GF-D8 (cell line): ENCODE data around the gene FADS1.

ENCODE experiments used
- DNase-seq: peaks from one replicate; lab custom pipeline; 2025; lab: John Stamatoyannopoulos, UW

Gene FADS1

DNA sequence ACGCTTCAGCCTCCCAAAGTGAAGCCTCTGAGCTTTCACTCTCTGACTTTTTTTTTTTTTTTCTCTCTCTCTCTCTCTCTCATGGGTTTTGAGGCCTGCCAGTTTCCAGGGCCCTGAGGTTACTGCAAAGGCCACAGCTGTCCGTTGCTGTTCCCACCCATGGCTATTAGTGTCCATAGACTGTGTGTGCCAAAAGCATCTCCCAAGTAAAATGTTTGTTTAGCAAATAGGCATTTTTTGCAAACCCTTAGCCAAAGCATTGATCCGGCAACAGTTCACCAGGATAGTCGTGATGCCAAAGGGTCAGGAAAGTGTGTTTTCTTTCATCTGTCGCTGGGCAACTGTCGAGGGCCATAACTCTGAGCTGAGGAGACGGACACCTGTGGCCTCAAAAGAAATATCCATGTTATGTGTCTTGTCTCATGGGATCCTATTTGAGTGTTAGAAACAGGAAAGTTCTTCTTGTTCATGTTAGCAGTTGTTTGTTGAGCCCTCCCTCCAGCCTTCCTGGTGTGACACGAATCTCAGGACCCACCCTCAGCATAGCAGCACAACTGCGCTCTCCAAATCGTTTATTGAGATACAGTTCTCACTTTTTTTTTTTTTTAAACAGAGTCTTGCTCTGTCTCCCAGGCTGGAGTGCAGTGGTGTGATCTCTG is 29.7 kb upstream of the FADS1 start:
- DNase-seq, result no peak

DNA sequence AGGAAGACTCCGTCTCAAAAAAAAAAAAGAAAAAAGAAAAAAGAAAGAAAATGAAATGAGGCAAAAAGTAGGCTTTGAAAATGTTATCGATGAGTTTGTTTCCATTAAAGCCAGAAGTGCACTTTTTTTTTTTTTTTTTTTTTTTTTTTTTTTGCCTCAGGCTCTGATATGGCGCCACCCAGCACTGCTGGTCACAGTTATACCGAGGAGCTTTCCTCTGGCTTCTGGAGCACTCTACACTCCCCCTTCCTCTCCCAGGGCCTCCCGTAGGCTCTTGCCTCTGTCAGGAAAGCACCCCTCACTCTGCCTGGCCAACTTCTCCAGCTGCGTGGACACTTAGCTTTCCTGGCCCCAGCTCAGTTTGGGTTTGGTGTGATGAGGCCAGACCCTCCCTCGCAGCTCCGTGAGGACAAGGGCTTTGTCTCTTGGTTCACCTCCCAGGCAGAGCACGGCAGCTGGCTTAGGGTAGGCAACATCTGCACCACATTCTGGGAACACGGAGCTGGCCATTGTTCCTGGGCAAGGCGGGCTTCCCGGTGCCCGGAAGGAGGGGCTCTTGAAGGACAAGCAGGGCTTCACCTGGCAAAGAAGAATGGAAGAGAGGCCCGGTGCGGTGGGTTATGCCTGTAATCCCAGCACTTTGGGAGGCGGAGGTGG is 28.2 kb upstream of the FADS1 start:
- DNase-seq, result no peak

DNA sequence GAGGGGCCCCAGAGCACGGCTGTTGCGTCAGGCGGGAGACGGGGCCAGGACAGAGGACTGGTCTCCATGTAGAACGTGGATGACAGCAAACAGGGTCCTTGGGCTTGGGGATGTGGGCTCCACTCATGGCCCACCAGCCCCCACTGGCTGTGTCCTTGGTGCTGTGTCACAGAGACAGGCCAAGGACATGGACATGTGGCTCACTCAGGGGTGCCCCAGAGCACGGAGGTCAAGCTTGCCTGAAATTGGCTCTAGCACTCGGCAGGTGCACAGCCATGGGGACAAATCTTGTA is 25.7 kb upstream of the FADS1 start:
- DNase-seq, result no peak

DNA sequence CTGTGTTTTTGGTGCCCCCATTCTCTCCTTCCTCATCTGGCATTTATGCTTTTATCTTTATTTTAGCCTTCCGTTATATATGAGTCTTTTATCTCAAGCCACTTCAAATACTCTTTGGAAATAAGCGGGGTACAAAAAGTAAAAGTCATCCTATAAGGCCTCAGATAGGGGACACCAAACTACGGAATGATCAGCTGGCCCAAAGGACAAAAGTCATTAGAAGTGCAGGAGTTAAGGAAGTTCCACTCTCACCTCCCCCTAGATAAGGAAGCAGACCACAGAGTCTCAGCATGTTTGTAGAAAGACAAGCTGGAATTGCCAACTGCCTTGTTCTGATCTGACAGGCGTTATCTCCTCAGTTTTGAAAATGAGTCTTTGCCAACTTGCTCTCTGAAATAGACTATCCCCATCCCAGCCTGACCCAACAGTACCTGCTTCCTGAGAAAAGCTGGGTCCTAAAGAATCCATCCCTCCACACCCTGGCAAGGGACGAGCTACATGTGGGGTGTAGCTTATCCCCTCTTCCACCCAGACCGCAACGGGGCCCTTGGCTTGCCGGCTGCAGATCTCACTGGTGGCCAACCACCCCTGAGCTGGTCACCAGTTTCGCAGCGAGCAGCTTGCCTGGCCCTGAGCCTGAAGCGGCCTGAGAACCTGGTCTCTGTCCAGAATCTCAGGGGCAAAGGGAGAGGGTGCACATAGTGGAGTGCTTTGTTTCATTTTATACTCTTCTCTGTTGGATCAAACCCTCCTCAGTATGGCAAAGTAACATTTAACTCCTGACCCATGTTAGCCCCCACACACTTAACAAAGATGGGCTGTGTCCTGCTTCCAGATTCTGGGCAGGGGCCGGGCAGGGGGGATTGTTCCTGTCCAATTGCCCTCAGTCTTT is 25.1 kb upstream of the FADS1 start:
- no peak for DNase-seq

DNA sequence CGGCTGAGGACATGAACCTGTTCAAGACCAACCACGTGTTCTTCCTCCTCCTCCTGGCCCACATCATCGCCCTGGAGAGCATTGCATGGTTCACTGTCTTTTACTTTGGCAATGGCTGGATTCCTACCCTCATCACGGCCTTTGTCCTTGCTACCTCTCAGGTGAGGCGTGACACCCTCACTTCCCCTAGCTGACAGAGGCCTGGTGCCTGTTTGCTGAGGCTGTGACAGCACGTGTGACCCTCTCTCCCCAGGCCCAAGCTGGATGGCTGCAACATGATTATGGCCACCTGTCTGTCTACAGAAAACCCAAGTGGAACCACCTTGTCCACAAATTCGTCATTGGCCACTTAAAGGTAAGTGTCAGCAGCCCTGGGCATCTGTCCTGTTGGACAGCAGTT is 23.6 kb upstream of the FADS1 start:
- DNase-seq, result no peak

DNA sequence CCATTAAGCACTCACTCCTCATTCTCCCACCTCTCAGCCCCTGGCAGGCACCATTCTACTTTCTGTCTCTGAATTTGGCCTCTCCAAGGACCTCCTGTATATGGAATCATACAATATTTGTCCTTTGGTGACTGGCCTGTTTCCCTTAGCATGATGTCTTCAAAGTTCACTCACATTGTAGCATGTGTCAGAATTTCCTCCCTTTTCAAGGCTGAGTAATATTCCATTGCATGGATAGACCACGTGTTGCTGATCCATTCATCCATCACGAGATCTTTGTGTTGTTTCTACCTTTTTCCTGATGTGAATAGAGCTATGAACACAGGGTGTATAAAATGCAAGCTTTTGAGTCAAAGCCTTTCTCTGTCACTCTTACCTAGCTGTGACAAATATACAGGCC is 22.9 kb upstream of the FADS1 start:
- no peak for DNase-seq

DNA sequence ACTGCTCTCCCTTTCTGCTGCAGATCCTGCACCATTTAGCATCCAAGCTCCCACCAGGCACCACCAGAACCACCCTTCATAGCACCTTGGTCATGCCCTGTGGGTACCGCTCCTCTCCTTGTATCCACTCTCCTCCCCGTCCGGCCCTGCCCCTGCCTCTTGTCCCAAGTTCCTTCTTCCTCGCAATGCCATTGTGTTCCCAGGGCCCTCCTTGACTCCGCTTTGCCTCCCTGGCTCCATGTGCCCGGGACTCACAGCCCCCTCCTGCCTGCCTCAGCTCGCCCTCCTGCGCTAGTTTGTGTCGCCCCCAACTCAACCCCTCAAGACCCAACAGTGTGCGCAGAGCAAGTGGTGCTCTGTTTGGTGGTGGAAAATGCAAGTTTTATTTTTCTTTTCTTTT is 22.1 kb upstream of the FADS1 start:
- DNase-seq, result no peak

DNA sequence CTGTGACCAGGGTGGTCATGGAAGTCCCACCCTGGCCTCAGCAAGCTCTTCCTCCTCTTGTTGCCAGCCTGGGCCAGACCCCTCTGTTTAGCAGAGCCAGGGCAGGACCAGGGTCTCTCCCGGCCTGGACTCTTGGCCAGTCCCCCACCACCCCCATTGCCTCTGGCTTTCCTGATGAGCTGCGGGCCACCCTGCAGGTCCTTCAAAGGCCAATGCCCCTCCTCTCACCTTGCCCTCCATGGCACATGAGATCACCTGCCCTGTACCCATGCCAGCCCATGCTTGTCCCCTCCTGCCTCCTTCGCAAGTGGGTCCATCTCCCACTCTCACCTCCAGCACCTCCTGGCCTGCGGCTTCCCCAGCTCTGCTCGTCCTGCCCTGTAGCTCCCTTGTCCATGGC is 21.7 kb upstream of the FADS1 start:
- DNase-seq, result no peak

DNA sequence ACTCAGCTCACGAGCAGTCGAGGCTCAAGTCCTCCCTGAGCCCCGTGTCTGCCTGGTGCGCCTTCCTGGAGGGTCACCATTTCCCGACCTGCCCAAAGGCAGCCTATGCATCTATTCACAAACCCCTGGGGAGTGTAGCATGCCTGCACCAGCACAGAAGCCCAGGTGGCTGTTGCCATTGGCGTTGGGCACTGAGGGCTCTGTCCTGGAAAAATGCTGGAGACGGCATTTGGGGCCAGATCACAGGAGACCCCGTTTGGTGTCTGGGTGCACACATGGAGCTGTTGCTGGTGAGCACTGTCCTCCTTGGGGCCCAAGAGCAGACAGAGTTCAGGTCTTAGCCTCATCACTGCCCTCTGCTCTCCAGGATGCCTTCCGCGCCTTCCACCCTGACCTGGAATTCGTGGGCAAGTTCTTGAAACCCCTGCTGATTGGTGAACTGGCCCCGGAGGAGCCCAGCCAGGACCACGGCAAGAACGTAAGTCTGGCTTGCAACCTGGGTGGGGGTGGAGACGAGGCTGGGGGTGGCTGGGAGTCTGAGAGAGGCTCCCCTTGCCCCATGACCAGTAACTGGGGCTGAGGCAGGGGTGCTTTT is 20.7 kb upstream of the FADS1 start:
- DNase-seq, result no peak

DNA sequence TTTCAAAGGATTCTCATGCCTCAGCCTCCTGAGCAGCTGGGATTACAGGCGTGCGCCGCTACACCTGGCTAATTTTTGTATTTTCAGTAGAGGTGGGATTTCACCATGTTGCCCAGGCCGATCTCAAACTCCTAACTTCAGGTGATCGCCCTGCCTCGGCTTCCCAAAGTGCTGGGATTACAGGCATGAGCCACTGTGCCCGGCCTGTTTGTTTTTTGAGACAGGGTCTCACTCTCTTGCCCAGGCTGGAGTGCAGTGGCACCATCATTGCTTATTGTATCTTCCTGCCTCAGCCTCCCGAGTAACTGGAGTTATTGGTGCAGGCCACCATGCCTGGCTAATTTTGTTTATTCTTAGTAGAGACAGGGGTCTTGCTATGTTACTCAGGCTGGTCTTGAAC is 19.4 kb upstream of the FADS1 start:
- DNase-seq, result no peak

DNA sequence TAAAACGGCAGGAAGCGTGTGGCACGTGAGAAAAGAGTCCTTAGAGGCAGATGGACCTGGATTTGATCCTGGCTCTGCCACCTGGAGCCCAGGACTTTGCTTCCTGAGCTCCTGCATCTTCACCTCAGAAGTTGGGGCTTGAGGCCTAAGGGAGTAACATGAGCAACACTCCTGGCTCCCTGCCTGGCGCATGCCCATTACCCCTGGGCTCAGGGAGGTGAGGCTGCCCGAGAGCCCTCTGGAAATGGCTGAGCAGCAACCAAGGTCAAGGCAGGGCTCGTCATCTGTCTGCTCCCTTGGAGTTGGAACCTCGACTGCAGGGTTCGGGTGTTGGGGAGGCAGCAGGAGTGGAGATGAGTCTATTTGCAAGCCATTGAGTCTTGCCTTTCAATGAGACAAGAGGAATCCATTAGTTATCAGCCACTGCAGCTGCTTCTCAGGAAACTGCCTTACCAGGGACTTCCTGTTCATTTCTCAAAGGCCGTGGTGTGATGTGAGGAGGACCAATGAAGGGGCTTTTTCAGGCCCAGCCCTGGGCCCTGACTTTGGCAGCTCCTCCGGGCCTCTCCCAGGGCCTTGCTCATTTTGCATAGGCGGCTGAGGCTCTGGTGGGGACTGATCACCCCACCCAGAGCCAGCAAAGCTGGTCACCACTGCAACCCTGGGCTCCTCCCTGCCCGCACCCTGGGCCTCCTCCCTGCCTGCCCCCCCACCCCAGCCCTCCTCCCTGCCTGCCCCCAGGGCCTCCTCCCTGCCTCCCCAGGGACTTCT is 17.7 kb upstream of the FADS1 start:
- DNase-seq, result peak; percentile 97

DNA sequence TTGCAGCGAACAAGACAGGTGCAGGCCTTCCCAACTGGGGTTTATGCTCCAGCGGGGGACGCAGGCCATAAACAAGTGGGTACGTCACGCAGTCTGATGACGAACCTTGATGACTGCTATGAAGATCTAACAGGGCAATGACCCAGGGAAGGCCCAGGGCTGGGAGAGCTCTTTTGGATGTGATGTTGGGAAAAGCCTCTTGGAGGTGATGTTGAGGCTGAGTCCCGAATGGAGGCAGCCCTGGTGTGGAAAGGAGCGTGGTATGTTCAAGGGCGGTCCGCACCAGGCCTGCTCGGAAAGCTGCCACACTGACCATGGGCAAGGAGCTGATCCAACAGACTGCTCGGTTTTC is 17.1 kb upstream of the FADS1 start:
- DNase-seq, result no peak

DNA sequence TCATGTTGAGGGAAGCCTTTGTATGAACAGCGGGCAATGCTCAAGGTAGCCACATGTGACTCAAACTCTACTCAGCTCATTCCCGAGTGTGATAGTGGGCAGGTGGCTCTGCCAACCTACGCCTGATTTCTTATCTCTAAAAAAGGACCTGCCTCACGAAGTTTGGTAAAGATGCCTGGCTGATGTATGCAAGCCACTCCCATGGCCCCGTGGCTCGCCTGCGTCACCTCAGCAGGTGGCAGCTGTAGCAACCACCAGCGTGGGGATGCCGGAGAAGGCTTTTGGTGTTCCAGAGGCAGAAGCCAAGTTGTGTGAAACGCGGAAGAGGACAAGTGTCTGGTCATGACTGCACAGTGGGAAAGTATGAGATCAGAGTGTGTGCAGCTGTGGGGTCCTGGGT is 16.7 kb upstream of the FADS1 start:
- DNase-seq, result no peak

DNA sequence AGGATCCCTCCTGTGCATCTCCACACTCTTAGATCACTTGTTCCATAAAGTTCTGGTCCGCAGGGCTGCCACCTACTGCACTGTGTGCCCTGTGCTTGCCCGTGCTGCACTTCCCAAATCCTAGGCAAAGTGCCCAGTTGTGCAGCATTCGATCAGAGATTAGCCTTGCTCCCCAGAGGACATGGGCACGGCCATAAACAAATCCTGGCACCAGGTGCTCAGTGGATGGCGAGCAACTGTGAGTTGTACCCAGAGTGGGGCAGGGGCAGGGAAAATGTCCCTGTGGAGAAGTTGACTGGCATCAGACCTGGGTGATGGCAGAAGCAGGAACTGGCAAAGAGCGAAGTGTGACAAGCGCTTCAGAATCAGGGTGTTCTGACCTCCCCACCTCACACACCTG is 16.0 kb upstream of the FADS1 start:
- DNase-seq, result no peak

DNA sequence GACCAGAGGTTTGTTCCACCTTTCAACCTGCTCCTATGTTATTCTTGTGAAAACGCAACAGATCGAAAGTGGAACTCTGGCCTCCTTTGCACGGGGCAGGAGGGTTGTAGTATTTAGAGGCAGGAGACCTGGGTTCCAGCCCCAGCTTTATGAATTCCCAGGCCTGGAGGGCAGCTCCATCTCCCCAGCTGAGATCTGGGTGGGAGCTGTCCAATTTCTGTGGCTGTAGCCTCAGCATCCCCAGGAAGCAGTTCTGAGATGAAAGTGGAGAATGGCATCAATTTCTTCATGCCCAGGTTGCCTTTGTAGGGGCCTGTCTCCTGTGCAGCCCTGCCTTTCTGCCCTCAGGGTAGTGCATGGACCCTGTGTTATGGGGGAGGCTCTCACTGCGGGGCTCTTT is 15.4 kb upstream of the FADS1 start:
- no peak for DNase-seq

DNA sequence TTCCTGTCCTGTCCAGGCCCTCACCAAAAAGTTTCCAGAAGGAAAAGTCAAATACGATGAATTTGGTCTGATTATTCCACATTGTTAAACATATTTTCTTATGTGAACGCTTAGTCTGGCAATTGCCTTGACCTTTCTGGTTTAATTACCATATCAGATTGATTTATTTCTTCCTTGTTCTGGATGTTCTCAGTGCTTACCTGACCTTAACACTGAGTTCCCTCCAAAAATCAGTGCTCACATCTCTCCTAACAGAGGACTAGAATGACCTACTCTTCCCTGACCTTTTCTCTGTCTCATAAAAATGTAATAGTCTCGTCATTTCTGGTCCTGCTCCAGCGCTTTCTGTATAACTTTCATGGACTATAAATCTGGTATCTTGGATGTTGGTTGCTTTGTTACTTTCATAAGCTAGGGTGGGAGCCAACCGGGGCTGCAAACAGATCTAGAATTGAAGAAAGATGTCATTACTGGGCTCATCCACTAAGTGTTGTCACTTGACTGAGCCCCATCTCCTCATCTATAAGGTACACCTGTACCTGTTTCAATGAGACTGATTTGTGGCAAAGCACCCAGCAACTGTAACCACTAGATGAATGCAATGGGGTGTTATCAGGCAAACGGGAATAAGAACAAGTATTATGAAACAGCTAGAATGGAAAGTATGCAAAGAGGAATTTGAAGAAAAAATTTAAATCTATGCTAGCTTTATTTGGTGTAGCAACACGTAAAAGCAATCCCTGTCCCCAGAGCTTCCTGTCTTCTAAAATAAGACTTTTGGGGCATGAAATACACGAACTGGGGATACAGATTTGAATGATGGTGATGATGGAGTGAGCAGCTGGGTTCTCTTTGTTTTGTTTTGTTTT is 13.7 kb upstream of the FADS1 start:
- DNase-seq, result no peak

DNA sequence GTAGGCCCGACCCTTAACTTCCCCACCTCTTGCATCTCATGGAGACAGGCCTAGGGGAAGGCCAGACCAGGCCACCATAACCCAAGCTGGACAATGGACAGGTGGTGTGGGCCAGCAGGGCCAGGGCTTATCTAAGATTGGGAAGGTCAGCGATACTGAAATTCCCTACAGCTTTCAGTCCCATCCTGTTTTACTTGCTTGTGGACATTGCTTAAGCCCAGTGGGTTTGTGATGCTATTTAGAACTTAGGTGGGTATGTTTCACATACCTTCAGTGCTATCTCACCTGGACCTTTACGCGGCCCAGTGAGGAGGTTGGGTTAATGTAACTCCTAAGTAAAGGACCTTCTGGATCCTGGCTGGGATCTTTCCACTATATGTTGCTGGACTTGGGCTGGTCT is 13.0 kb upstream of the FADS1 start:
- DNase-seq, result no peak

DNA sequence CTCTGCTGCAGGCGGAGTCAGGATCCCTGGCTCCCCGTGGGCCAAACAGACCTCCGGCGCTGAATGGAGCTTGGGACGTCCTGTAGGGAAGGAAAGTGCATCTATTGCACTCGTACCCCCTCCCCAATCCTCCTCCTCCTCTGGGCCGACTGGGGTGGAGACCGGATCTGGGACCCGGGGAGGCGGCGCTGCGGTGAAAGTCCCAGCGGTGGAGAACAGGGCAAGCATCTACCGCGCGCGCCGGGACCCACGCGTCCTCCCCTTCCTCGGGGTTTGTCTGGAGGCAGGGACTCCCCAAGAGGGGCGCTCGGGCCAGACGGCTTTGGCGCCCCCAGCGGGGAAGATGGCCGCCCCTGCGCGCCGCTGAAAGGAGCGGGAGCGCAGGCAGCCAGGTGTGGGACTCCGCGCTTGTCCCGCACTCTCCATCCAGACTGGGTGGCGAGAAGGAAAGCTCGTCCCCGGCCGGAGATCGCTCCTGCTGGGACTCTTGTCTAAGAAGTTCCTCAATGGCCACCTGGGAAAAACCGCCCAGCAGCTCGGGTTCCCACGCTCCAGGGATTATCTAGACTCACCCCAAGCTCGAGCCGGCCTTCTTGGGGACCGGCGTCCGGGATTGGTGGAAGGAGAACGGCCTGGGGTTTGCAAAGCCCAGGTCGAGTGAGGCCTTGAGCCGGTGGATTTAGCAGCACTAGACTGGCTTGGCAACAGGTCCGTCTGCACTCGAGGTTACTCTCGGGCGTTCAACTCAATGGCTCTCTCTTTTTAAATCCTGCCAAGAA is 12.0 kb upstream of the FADS1 start:
- DNase-seq, result peak; percentile 10

DNA sequence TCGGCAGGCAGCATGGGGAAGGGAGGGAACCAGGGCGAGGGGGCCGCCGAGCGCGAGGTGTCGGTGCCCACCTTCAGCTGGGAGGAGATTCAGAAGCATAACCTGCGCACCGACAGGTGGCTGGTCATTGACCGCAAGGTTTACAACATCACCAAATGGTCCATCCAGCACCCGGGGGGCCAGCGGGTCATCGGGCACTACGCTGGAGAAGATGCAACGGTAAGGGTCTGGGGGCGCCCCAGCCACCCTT is 11.5 kb upstream of the FADS1 start:
- no peak for DNase-seq

DNA sequence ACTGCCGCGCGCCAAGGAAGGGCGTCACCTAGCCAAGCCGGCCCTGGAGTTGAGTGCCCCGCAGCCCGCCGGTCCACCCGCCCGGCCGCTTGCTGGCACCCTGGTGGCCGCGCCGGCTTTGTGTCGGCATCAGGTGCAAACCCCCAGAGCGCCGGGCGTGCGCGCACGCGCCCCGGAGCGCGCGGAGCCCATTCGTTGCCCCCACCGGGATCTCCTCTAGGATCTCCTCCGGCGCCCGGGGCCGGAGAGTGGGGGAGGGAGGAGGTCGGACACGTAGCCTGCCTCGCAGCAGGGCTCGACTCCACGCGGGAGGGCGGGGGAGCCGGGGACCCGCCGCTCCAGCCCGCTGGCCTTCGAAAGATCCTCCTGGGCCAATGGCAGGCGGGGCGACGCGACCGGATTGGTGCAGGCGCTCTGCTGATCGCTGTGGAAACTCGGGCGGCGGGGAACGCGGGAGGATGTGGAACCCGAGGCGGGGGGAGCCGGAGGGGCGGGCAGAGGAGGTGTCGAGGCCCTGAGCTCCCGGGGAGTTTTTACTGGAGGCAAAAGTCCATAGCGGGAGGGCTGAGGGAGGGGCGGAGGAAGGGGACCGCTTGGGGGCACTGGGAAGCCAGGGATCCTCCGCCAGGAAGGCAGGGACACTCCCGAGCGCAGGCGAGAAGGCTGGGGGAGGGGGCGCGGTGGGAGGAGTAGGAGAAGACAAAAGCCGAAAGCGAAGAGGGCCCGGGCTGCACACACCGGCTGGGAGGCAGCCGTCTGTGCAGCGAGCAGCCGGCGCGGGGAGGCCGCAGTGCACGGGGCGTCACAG is 11.0 kb upstream of the FADS1 start, which contains the start of gene FADS2:
FADS2 (plus strand) TSS at position 730 of the 808 bp plus-strand sequence. CDS start 91 bp downstream, outside the sequence.
- DNase-seq, result peak; percentile 79
